GM19467 (cell line): Measurements from ENCODE around the gene LNX1.

Experiments used
- ATAC-seq: cut with Tn5 transposase; IDR thresholded peaks from one replicate; pipeline ENCODE4 v1.9.1; 2021; ENCODE audit warnings: mild to moderate bottlenecking, moderate library complexity; ENCODE audit not compliant: unreplicated experiment

The LNX1 gene

DNA sequence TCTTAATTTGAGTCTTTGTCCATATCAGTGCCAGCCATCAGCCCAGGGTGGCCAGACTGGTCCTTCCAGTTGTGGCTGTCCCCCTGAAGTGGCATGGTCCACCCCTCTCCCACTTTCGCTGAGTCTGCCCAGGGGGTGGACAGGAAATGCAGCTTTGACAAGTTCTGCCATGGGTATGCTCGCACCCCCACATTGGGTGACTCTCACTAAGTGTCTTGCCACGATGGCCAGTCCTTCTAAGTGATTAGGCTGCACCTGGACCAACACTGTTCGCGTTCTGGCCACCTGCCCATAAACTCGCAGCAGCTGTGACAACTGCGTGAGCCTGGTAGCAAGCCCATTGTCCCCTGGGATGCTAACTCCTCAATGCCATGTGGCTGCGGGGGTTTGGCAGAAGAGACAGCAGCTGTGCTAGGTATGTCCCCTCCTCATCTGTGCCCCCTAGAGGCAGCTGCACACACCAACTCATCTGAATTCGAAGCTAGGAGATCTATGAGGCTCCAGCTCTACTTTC, 10.0 kb upstream of the LNX1 start:
- peak; percentile 60 for ATAC-seq

DNA sequence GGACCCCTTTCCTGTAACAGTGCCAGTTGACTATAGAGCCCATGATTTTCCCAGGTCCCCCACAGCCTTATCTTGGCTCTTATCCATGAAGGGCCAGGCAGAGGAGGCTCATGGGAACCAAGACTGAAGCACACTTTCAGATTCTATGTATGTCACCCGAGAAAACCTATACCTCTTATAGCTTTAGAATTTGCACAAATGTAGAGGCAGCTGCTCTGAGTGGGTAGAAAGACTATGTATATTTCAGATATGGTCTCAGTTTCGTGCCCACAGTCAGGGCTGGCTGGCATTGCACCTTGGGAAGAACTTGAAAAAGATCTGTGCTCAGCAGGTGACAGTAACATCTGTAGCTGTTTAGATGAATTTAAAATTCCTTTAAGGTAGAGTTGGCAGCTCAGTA, 8.3 kb upstream of the LNX1 start:
- ATAC-seq: no peak

DNA sequence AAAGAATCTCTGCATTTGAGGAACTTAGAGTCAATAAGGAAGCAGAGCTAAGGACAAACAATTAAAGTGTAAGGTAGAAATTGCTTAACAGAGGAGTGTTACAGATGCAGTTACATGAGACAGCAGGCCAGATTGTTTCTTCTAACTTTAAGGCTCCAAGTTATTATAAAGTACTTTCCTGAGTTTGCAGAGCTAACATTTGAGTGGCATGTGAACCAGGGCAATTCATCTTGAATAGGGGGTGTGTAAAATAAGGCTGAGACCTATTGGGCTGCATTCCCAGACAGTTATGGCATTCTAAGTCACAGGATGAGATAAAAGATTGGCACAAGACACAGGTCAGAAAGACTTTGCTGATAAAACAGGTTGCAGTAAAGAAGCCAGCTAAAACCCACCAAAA, 7.6 kb upstream of the LNX1 start:
- no peak for ATAC-seq

DNA sequence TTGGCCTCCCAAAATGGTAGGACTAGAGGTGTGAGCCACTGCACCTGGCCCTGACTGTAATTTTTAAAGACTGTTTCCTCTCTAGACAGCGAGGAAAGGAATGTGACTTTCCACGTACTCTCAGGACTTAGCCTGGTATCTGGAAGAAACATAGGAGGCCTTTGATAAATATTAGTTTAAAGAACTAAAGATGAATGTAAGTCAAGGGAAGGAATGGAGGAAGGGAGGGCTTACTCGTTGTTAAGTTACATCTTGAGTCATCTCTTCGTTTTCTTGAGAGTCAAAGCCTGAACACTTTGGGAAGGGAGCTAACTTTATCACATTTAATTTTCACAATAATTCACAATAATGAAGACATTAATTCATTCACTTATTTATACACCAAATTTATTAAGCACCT, 7.2 kb upstream of the LNX1 start:
- no peak for ATAC-seq

DNA sequence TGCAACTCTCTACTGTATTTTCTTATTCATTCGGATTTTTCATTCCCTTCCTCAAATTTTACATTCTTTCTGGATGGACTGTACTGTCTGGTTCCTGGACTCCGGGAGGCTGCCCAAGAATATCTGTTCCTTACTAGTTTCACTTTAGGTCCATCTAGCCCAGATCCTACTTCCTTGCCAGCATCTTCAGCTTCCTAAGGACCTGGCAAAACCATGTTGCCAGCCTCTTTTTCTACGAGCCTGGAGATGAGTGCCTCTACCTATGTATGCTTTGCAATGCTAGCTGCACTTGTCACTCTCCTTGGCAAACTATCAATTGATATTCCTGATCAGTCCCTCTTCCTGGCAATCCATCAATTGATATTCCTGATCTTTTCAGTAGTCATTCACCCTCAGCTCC, 5.6 kb upstream of the LNX1 start:
- ATAC-seq: no peak

DNA sequence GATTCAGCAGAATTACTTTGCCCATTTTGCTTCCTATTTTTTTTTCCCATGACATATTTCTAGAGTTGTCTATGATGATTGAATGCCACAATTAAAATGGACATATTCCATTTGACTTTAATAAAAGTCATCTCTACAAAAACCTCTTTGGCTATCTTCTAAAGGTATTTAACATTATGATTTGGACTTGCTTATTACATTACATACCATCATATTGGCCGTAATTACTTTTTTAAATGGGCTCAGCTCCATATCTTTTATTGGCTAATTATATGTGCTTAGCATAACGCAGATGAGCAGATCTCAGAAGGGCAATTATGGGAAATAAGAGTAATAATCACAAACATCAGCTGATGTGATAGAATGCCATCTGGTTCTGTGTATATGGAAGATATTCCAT, 4.5 kb upstream of the LNX1 start:
- ATAC-seq: no peak

DNA sequence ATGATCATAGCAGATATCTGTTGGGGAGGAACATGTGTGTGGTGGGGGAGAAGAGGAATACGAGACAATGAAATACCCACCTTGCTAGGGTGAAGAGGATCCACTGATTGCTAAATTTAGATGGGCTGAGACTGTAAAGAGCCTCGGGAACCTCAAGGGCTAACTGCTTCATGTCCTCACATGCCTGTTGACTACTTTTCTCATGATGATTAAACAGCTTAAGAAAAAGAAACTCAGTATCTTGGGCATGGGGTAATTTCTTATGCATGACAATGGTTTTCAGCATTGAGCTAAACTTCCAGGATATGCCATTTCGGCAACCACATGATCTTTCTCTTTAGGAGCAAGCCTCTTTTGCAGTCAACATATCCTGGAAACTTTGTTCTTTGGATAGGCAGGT, 3.9 kb upstream of the LNX1 start:
- no peak for ATAC-seq

DNA sequence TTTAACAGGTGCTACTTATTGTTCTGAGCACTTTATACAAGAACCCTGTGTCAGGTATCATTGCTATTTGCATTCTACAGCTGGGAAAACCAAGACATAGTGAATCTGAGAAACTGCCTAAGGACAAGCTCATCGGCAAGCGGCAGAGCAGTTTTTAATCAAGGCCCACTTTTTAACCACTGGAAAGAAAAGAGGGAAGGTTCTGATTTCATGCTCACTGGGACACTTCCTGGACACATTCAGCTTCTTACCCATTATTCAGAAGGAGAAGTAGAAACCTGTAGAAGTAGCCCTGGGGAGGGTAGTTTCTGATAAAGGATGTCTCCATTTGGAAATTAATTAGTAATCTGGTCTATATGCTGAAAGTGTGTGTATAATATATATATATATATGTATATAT, 2.5 kb upstream of the LNX1 start:
- ATAC-seq: no peak

DNA sequence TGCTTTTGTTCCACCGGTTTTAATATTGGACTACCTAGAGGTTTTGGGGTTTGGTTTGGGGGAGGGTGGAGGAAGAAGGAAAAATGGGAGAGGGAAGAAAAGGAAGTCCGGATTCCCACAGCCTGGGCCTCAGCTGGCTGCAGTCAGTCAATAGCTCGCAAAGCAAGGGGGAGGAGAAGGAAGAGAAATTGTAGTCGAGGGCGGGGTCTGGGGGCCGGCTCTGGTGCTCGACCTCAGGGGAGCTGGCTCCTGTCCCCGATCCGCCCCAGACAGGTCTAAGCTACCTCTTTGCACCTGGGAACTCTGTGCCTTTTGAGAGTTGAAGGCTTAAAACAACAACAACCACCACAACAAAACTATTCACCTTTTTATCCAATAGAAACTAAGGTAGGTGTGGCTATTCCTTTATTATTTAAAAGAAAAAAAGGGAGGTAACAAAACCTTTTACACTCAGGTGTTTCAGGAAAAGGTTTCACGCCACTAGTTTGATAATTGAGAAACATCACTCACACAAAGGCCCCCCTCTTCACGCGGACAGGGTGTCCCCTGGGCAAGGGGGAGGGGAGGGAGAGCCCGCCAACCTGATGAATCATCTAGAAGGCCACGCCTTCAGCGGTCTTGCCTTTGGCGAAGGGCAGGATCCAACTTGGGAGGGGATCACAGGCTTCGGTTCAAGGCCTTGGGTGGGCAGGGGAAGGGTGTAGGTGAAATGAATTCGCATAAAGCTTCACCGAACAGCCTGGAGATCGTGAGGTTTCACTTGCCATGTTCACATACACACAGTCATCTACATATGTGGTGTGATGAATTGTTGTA, 1.6 kb upstream of the LNX1 start:
- no peak for ATAC-seq

DNA sequence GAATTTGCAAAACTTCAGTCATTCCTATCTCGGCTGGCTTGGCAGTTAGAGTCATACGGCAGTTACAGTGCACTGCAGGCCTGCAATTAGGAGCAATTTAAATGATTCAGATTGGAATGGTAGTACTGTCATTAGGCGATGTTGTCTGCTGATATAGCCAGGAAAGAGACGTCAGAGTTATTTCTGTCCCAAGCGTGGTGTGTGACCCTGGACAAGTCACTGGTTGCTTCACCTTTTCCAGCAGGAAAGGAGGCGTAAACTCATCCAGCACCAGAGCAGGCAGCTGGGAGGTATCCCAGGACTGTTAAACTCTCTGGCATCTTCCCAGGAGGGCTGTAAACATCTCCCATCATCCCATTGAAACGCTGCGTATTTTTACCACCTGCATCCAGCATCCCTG, 836 bp upstream of the LNX1 start:
- no peak for ATAC-seq

DNA sequence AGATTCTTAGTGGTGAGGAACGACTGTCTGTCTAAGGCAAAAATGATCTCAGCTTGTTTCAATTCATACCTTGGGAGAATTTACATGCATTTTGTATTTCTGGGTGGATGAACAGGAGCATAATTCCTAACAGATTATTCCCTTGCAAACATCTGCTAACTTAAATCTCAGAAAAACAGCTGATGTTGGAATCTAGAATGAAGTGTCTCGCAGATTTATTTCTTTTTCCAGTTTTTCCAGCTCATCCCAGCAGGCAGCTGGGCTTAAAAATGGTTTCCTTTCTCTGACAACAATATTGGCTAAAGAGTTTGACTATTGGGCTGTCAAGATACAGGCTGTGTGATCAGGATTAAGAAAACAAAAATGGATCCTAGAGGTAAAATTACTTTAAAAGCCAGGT, 1.1 kb downstream of the LNX1 start:
- ATAC-seq: no peak

DNA sequence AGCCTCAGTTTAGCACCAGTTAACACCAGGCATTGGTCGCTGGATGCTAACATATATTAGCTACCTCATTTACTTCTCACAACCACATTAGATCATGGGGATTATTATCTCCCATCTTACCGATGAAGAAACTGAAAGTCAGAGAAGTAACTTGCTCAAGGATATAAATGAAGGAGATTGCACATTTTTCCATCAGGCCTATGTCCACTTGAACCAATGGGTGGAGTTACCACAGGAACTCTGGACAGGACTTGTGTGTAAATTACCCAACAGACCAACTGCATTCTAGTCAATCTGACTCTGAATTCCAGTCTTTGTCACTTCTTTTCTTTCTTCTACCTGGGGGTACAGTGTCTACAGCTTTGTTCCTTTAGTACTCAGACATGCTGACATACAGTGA, 1.8 kb downstream of the LNX1 start:
- no peak for ATAC-seq

DNA sequence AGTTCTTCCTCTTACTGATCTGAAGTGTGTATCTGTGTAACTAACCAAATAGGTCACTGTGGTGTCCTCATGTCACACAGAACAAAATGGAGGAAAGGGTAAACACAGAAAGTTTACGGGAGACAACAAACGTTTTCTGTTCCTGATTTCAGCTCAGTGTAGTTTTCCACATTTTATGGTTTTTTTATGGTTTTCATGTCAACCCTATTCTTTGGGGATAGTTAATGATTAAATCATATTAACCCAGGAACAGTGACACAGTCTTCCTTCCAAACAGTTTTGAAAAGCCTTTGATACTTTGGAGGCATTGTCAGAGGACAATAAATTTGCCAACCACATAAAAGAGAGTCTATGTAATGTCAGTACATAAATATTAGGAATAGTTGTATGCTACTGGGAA, 4.2 kb downstream of the LNX1 start:
- no peak for ATAC-seq

DNA sequence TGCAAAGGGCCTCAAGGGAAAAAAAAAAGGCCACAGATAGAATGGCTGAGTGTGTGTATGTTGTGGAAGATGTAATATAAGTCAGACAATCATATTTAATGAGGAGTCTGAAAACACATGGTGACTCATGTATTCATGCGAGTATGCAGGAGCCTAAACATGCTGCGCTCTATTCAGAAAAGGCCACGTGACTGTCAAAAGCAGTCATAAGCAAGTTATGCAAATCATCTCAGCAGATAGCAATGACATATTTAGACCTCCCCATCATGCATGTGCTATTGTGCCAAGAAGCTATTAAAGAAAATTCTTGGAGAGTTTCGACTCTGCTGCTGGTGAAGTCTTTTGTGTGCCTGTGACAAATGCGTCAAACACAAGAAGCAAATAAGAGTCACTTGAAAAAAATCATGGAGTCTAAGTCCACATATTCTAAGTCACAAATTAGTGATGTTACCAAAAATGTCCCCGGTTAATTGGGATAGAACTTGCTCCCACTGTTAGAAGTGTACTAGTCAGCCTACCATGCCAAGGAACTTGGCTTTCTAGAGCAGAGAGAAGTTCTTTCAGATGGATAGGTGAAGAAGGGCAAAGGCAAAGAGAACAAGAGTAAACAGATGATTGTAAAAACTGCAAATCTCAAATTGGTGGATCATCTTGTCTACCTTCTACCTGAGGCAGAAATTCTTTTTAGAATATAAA, 5.0 kb downstream of the LNX1 start:
- no peak for ATAC-seq

DNA sequence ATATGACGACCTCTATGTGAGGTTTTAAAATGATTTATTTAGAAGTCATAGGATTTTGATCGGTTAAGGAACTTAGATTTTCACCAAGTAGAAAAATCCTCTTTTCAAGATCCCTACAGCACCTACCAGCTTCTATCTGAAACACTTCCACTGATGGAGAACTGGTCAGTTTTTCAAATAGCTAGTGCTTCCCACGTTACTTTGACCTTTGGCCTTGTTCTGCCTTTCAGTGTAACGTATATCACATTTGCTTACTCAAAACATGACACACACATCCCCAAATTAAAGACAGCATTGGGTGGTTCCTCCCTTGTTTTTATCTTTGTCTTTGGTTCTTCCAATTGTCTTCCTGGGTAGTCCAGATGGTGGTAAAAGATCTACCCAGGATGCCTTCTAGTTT, 6.6 kb downstream of the LNX1 start:
- ATAC-seq: no peak

DNA sequence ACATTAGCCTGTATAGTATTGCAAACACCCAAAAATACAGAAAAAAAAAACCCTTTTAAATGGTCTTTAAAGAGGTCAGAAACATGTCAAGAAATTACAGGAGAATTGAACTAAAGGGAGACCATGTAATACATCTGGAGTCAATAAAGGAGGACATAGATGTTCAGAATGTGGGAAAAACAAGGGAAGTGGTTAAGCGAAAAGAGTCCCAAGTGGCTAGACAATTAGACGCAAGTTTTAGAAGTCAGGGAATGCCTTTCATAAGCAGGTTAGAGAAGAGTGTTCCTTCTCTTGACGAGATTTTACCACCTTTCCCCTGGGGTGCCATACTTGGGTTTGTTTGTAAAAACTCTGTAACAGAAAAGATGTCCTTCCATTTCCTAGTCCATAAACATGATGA, 7.8 kb downstream of the LNX1 start:
- ATAC-seq: no peak

DNA sequence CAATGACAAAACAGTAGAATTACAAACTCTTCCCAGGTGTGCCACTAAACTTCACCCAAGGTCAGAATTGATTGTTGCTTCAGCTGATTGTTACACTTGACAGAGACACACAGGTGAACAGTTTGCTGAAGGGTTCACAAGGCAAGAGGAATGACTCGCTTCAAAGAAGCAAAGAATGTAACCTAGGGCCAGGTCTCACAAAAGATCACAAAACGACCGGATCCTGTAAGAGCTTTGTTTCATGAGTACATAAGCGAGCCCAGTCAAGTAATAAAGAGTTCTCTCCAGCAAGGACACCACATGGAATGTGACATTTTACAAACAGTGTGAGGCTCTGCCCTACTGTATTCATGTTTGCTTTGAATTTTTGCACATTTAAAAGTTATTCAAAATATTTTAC, 9.1 kb downstream of the LNX1 start:
- ATAC-seq: no peak

DNA sequence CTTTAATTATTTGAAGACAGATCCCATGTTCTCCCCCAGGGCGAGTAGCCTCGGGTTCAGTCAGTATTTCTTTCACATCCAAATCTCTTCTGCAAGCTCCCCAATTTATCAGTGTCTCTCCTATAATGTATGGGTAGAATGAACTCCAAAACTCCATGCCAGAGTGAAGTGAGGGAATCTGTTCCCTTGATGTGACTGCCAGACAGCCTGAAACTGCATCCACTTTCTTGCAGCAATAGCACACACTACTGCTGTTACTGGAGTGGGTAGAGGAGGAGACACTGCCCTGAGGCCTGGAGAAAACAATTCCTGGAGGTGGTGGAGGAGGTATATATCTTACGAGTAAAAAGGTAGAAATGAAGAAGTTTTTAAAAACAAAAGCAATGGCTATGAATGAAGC, 11.0 kb downstream of the LNX1 start:
- ATAC-seq: no peak

DNA sequence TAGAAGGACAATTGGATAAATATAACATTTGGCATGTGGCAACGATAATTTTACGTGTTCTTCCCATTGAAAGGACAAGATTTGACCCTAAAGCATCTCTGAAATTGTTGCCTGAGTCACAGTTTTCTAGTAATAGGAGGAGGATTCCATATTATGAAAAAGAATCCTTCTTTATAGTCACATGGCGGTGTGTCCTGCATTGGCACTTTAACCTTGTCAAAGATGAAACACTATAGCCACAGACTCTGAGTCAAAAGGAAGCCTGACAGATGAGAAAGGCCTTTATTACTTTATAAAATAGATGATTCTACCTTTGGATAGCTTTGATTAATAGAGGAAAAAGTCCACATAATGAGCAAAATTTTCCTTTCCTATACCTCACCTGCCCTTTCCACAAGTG, 11.5 kb downstream of the LNX1 start:
- ATAC-seq: no peak

DNA sequence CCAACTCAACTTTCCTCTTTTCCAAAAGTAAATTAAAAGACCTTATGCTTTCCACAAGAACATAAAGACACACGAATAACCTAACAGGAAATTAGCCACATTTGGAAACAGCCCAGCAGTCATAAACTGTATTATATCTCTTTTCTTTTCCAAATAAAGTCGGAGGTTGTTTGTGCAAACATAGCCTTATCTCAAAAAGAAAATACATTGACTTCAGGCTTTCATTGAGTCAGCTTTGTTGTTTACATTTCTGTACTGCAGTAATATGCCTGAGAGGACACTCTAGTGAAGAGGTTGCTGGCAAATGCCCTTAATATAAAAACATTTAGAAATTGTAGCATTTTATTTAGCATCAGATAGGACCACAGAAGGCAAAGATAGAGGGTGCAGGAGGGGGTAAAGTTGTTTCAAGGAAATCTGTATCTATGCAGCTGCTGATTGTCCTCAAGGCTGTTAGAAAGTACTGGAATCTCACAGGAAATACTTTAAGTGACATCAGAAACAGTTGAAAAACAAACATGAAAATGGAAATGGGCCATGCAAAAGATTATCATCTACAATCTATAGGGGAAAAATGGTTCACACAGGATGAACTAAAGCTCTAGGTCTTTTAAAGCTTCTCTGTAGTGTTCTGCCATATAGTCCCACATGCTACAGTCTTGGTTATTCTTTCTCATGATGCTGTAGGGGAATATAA, 14.5 kb downstream of the LNX1 start:
- ATAC-seq: no peak

DNA sequence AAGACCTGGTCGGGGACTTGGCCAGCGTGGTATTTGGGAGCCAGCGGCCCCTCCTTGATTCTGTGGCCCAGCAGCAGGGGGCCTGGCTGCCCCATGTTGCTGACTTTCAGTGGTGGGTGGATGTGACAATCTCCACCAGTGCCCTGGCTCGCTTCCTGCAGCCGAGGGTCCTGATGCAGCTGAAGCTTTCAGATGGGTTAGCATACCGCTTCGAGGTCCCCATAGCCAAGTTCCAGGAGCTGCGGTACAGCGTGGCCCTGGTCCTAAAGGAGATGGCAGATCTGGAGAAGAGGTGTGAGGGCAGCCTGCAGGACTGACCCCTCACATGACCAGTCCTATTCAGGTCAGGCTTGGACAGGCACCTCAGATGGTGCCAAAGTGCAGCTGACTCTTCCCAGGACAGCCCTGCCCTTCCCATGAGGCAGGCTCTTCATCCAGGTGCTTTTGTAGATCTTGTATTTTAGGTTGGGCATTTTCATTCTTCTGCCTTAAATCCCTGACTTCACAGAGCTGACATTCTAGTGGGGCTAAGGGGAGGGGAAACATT, 15.1 kb downstream of the LNX1 start:
- no peak for ATAC-seq

DNA sequence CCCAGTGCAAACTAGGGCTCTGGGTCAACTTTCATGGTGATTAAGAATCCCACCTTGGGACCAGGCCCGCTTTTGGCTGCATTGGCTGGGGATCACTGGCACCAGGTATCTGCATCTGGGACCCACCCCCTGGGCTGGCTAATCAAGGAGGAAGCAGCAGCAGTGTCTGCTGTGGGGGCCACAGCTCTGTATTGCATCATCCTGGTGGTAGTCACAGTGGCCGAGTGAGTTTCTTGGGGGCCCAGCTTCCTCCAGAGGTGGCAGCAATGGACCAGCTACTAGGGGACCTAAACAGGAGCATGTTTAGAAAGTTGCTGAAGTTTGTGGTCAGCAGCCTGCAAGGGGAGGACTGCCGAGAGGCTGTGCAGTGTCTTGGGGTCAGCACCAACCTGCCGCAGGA, 15.7 kb downstream of the LNX1 start:
- no peak for ATAC-seq
